ENCODE measurements around the gene RUVBL1.

Gene RUVBL1

GRCh38 chr3:128122013-128122412, 1.6 kb downstream of the RUVBL1 start:
- H3K79me2 ChIP-seq (ENCODE audit: control insufficient read depth, low read length): peaks cover 64% of the 10 kb centered on the region

GRCh38 chr3:128113817-128114794, 9.5 kb downstream of the RUVBL1 start:
- Histone ChIP-seq H3K27ac (ENCODE audit: low read depth, low read length) (no peak overlapping the region), H4K20me1 (ENCODE audit: control insufficient read depth, insufficient read depth, low read depth, low read length) (peaks cover 5% of the 10 kb centered on the region; the same call in 1 of the 2 replicates), H3K27me3 (ENCODE audit: control insufficient read depth, low read length) (no peaks in the 10 kb centered on the region), H3K4me3 (ENCODE audit: low read length) (no peak overlapping the region), H3F3A (ENCODE audit: control insufficient read depth, insufficient read depth) (no peaks in the 10 kb centered on the region), H3K9me3 (ENCODE audit: control insufficient read depth, insufficient read depth, low read length) (no peaks in the 10 kb centered on the region), H3K36me3 (ENCODE audit: control insufficient read depth, low read length) (peaks cover 84% of the 10 kb centered on the region), H3K9me2 (replicated peaks; ENCODE audit: control insufficient read depth, low read length) (no peaks in the 10 kb centered on the region), H3K4me1 (ENCODE audit: control insufficient read depth, low read length) (peaks cover 22% of the 10 kb centered on the region), H3K79me2 (ENCODE audit: control insufficient read depth, low read length) (peaks cover 82% of the 10 kb centered on the region), H3K4me2 (ENCODE audit: low read length) (peak overlapping the region; percentile 5; the same call in 1 of the 2 replicates)
- no peak for TF ChIP-seq CTCF (IDR thresholded peaks at IDR 0.05; ENCODE audit: low read depth, low read length, poor library complexity, severe bottlenecking)
- no peak for TF ChIP-seq EZH2phosphoT487 (IDR thresholded peaks at IDR 0.05; ENCODE audit: borderline replicate concordance, low read length)

More at GRCh38 chr3:128122013-128122412, 1.6 kb downstream of the RUVBL1 start:
- H4K20me1 ChIP-seq (ENCODE audit: control insufficient read depth, insufficient read depth, low read depth, low read length): no peaks in the 10 kb centered on the region
- peaks cover 59% of the 10 kb centered on the region for H3K36me3 ChIP-seq (ENCODE audit: control insufficient read depth, low read length)
- H3K27me3 ChIP-seq (ENCODE audit: control insufficient read depth, low read length): no peaks in the 10 kb centered on the region
- H3K27ac ChIP-seq (ENCODE audit: low read depth, low read length): no peak overlapping the region
- H3K9me3 ChIP-seq (ENCODE audit: control insufficient read depth, insufficient read depth, low read length): peaks cover 4% of the 10 kb centered on the region; the same call in 1 of the 2 replicates
- peaks cover 3% of the 10 kb centered on the region; the same call in 1 of the 2 replicates for H3F3A ChIP-seq (ENCODE audit: control insufficient read depth, insufficient read depth)
- H3K4me2 ChIP-seq (ENCODE audit: low read length): peak overlapping the region; percentile 90
- H3K9me2 ChIP-seq (replicated peaks; ENCODE audit: control insufficient read depth, low read length): no peaks in the 10 kb centered on the region
- H3K4me1 ChIP-seq (ENCODE audit: control insufficient read depth, low read length): peaks cover 22% of the 10 kb centered on the region
- TF ChIP-seq EZH2phosphoT487 (IDR thresholded peaks at IDR 0.05; ENCODE audit: borderline replicate concordance, low read length) (no peak), CTCF (IDR thresholded peaks at IDR 0.05; ENCODE audit: low read depth, low read length, poor library complexity, severe bottlenecking) (no peak)
- peak overlapping the region; percentile 100 for H3K4me3 ChIP-seq (ENCODE audit: low read length)

GRCh38 chr3:128112357-128112968, 11.1 kb downstream of the RUVBL1 start:
- peaks cover 81% of the 10 kb centered on the region for H3K79me2 ChIP-seq (ENCODE audit: control insufficient read depth, low read length)
- no peaks in the 10 kb centered on the region for H3K27me3 ChIP-seq (ENCODE audit: control insufficient read depth, low read length)
- no peak for TF ChIP-seq CTCF (IDR thresholded peaks at IDR 0.05; ENCODE audit: low read depth, low read length, poor library complexity, severe bottlenecking)
- no peak for TF ChIP-seq EZH2phosphoT487 (IDR thresholded peaks at IDR 0.05; ENCODE audit: borderline replicate concordance, low read length)
- H3K4me2 ChIP-seq (ENCODE audit: low read length): no peak overlapping the region
- no peak overlapping the region for H3K4me3 ChIP-seq (ENCODE audit: low read length)
- no peaks in the 10 kb centered on the region for H3K9me2 ChIP-seq (replicated peaks; ENCODE audit: control insufficient read depth, low read length)
- peaks cover 22% of the 10 kb centered on the region for H3K4me1 ChIP-seq (ENCODE audit: control insufficient read depth, low read length)
- H3K36me3 ChIP-seq (ENCODE audit: control insufficient read depth, low read length): peaks cover 84% of the 10 kb centered on the region
- no peaks in the 10 kb centered on the region for H3K9me3 ChIP-seq (ENCODE audit: control insufficient read depth, insufficient read depth, low read length)
- no peak overlapping the region for H3K27ac ChIP-seq (ENCODE audit: low read depth, low read length)
- H4K20me1 ChIP-seq (ENCODE audit: control insufficient read depth, insufficient read depth, low read depth, low read length): peaks cover 5% of the 10 kb centered on the region; the same call in 1 of the 2 replicates
- no peaks in the 10 kb centered on the region for H3F3A ChIP-seq (ENCODE audit: control insufficient read depth, insufficient read depth)

Measured in DOHH2 (cell line).